Endothelial cell of umbilical vein (primary cell): ENCODE results near the gene COL4A2. TPM values are rescaled to one million over a fixed set of nuclear protein-coding genes. Genes with fewer than 3 reads are reported as not detected.
A peak's percentile ranks its signal among the peaks of the same experiment; 100 is the strongest.

Source experiments
- BruUV-seq: library from RNA; stranded (reverse); fragments of 400-500 nt; replicated peaks from 2 replicates; lab custom pipeline; 2021; lab: Mats Ljungman, UMichigan
- CTCF ChIA-PET: fragments of 300-600, 350-600 bp; sonication (Branson Sonifier 250); formaldehyde crosslinking; loops from one replicate; lab custom pipeline; 2021; ENCODE audit warnings: antibody characterized with exemption, inconsistent platforms; lab: Charles Lee
- POLR2A ChIA-PET: fragments of 300-600, 350-600 bp; sonication (Branson Sonifier 250); formaldehyde crosslinking; loops from one replicate; lab custom pipeline; 2021; ENCODE audit warnings: antibody characterized with exemption, inconsistent platforms; lab: Charles Lee
- DNase-seq: peaks from one replicate; pipeline ENCODE4 v3.0.0-alpha.2; 2011; ENCODE audit warnings: low read depth, low spot score
- FAIRE-seq: peaks from 2 replicates; lab custom pipeline; 2011; peaks lifted over from hg19 to GRCh38; lab: Jason Lieb, UNC
- H2AFZ ChIP-seq: 2 replicates; pipeline ENCODE4 v1.6.0; 2012; ENCODE audit warnings: low read depth, low read length, control low read depth, inconsistent platforms
- H3K27ac ChIP-seq: 2 replicates; pipeline ENCODE4 v1.5.1; 2011; ENCODE audit warnings: low read depth, mild to moderate bottlenecking, control low read depth, low read length, moderate library complexity; ENCODE audit not compliant: insufficient read depth
- H3K27me3 ChIP-seq, 2 experiments: 2 replicates each; pipeline versions ENCODE4 v1.6.0 to v1.6.1; 2011; ENCODE audit warnings: low read length in 2 of 2, mixed read lengths in 1 of 2; ENCODE audit not compliant: control insufficient read depth in 2 of 2, insufficient read depth in 2 of 2
- H3K36me3 ChIP-seq, 2 experiments: 2 replicates in 1 of 2; 3 replicates in 1 of 2; pipeline ENCODE4 v1.5.1; 2011; ENCODE audit warnings: low read length in 2 of 2, mild to moderate bottlenecking in 1 of 2, moderate library complexity in 1 of 2; ENCODE audit not compliant: control insufficient read depth in 2 of 2, insufficient read depth in 2 of 2; ENCODE audit errors: extremely low read depth in 1 of 2
- H3K4me1 ChIP-seq: 3 replicates; pipeline ENCODE4 v1.5.1; 2011; ENCODE audit warnings: mild to moderate bottlenecking, low read length; ENCODE audit not compliant: control insufficient read depth, insufficient read depth; ENCODE audit errors: extremely low read depth
- H3K4me2 ChIP-seq: 2 replicates; pipeline ENCODE4 v1.6.1; 2011; ENCODE audit warnings: low read length, control low read depth, mixed read lengths; ENCODE audit not compliant: insufficient read depth
- H3K4me3 ChIP-seq, 3 experiments: fragments of 200-600 bp in 1 of 3; sonication (generic), shearing (Covaris generic) in 1 of 3; replicated peaks in 1 of 3; 2 replicates each; pipeline ENCODE4 v1.5.1; 2011 to 2016; ENCODE audit warnings: control low read depth in 3 of 3, low read length in 3 of 3, mild to moderate bottlenecking in 2 of 3, inconsistent platforms in 1 of 3, low read depth in 1 of 3, moderate library complexity in 1 of 3; ENCODE audit not compliant: insufficient read depth in 1 of 3
- H3K79me2 ChIP-seq: 2 replicates; pipeline ENCODE4 v1.6.0; 2012; ENCODE audit warnings: low read length, inconsistent platforms; ENCODE audit not compliant: control insufficient read depth, insufficient read depth
- H3K9ac ChIP-seq: replicated peaks from 2 replicates; pipeline ENCODE3; 2011; ENCODE audit warnings: low read length, control low read depth; ENCODE audit not compliant: insufficient read depth; ENCODE audit errors: extremely low read depth
- H3K9me1 ChIP-seq: replicated peaks from 3 replicates; pipeline ENCODE4 v1.6.0; 2011; ENCODE audit warnings: mild to moderate bottlenecking, low read length; ENCODE audit not compliant: control insufficient read depth, insufficient read depth; ENCODE audit errors: extremely low read depth
- H3K9me3 ChIP-seq: replicated peaks from 2 replicates; pipeline ENCODE4 v1.5.1; 2012; ENCODE audit warnings: low read length, inconsistent platforms; ENCODE audit not compliant: control insufficient read depth, insufficient read depth
- H4K20me1 ChIP-seq: replicated peaks from 2 replicates; pipeline ENCODE3; 2011; ENCODE audit warnings: mild to moderate bottlenecking, low read length; ENCODE audit not compliant: control insufficient read depth, insufficient read depth; ENCODE audit errors: extremely low read depth
- EZH2 ChIP-seq: IDR thresholded peaks from 2 replicates; pipeline ENCODE4 v1.6.1; 2012; ENCODE audit warnings: borderline replicate concordance, low read depth, mild to moderate bottlenecking, moderate library complexity, low read length, inconsistent platforms; ENCODE audit not compliant: severe bottlenecking
- FOS ChIP-seq: IDR thresholded peaks from 2 replicates; pipeline ENCODE4 v1.6.1; 2011; ENCODE audit warnings: mild to moderate bottlenecking, low read length, moderate library complexity, borderline replicate concordance; ENCODE audit not compliant: insufficient read depth
- GATA2 ChIP-seq: IDR thresholded peaks from 2 replicates; pipeline ENCODE4 v1.7.0; 2011; ENCODE audit warnings: low read depth, mild to moderate bottlenecking, moderate library complexity, mixed read lengths, low read length; ENCODE audit not compliant: insufficient read length, insufficient read depth
- JUN ChIP-seq: IDR thresholded peaks from 2 replicates; pipeline ENCODE4 v1.6.1; 2011; ENCODE audit warnings: borderline replicate concordance, low read depth; ENCODE audit not compliant: insufficient read length, insufficient read depth
- MYC ChIP-seq: IDR thresholded peaks from one replicate; pipeline ENCODE4 v1.6.1; 2011; ENCODE audit warnings: mild to moderate bottlenecking, low read depth, low read length
- POLR2A ChIP-seq: IDR thresholded peaks from 2 replicates; pipeline ENCODE4 v1.6.1; 2012; ENCODE audit warnings: low read depth, mild to moderate bottlenecking, control low read depth, low read length
- POLR2AphosphoS5 ChIP-seq: IDR thresholded peaks from 2 replicates; pipeline ENCODE4 v1.6.1; 2012; ENCODE audit warnings: low read depth, mild to moderate bottlenecking, control low read depth, low read length, moderate library complexity; ENCODE audit not compliant: insufficient read depth
- dilution Hi-C: fragments of 300-500 bp; cut with MboI; formaldehyde crosslinking; loops from one replicate; pipeline ENCODE4 v1.15.0; 2019; ENCODE audit warnings: low sequenced_read_pairs; ENCODE audit not compliant: extremely low pct_ligation_motif_present
- intact Hi-C: fragments of 100-400 bp; cut with micrococcal nuclease; formaldehyde crosslinking; loops from one replicate; pipeline ENCODE4 v1.10.0; 2022
- polyA plus RNA-seq, 4 experiments: library from polyadenylated mRNA; depleted of rRNA in 3 of 4; stranded (reverse) in 3 of 4; unstranded in 1 of 4; fragments of >200 nt; gene quantifications; 2 replicates each; pipeline versions ENCODE4 v1.2.1 to v1.2.3, GENCODE V29; 2011 to 2012; ENCODE audit warnings: missing spikeins in 1 of 4
- total RNA-seq: library from RNA; stranded (reverse); gene quantifications from 2 replicates; pipeline ENCODE4 v1.2.3, GENCODE V29; 2021
- TF ChIP-seq, protein P1 (sequence below), 2 donors: IDR thresholded peaks; 1 replicate in 1 of 2; 2 replicates in 1 of 2; pipeline ENCODE4 v1.5.1; 2011; ENCODE audit warnings: low read length in 2 of 2, mild to moderate bottlenecking in 2 of 2, moderate library complexity in 2 of 2, control low read depth in 1 of 2, inconsistent platforms in 1 of 2, low read depth in 1 of 2; ENCODE audit not compliant: insufficient read depth in 1 of 2; ENCODE audit errors: extremely low read depth in 1 of 2
- TF ChIP-seq, protein P2 (sequence below): IDR thresholded peaks from 2 replicates; pipeline ENCODE4 v1.6.1; 2011; ENCODE audit not compliant: insufficient read depth, insufficient read length

The COL4A2 gene
- total and polyA plus RNA-seq, 2 donors (not counting 3 experiments of a cell fraction or from before 2014, with no cell fraction given): 792 to 940 TPM

DNA sequence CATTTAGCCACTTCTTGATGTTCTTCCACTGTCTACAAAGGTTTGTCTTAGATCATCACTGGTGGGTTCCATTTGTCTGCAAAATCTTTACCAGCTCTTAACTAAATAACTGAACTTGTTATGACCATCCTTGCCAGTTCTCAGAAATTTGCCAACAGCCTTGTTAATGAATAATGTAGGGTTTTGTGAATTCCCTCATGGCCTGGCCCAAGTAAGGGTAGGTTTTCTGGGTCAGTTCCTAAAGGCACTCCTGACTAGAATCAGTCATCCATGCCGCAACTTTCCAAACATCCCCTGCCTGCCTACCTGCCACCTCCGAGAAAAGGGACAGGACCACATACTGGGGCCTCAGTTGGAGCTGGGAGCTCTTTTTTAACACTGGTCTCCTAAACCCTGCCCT, 4.1 kb upstream of the COL4A2 start:
- ChIA-PET POLR2A (no interaction called here), CTCF (interaction anchor here (1.2 to 1.4 kb wide), 5 partner anchors 9 to 109 kb away, joined by 3 to 4 read pairs (median 3); no protein-coding TSS in a partner anchor)
- TF ChIP-seq POLR2AphosphoS5 (no peak), EZH2 (no peak), GATA2 (no peak), POLR2A (peak; percentile 3)
- intact Hi-C loops (no loop called here), dilution Hi-C loops (no loop called here)
- peaks cover 73% of the 10 kb centered on the region for H3K79me2 ChIP-seq
- peak overlapping the region; percentile 79 for H3K4me2 ChIP-seq
- H3K4me3 ChIP-seq: no peak overlapping the region
- DNase-seq (no peak), FAIRE-seq (no peak)
- no peak overlapping the region for H2AFZ ChIP-seq
- H3K9ac ChIP-seq: no peak overlapping the region
- no peaks in the 10 kb centered on the region for H3K27me3 ChIP-seq
- peaks cover 6% of the 10 kb centered on the region for H4K20me1 ChIP-seq
- peaks cover 65% of the 10 kb centered on the region for H3K4me1 ChIP-seq
- H3K9me1 ChIP-seq: no peaks in the 10 kb centered on the region
- no peak overlapping the region for H3K27ac ChIP-seq
- no TSS peak for BruUV-seq
- no peaks in the 10 kb centered on the region for H3K9me3 ChIP-seq
- peaks cover 0 to 7% of the 10 kb centered on the region in 2 experiments for H3K36me3 ChIP-seq

DNA sequence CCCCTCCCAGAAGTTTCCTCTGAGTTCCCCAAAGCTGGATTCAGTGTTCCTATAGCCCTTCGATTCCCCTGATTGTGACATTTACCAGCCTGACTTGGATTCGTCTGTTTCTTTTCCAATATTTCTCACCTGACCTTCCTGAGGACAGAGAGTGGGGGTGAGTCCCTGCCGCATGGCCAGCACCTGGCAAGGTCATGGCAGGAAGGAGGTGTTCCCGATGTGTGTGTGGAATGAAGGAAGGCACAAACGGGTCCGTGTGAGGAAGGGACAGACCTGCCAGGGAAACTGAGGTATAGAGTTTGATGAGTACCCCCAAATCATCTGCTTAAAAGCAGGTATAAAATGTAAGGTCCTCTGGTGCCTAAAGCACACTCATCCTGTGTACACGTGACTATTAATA, 3.4 kb upstream of the COL4A2 start:
- Histone ChIP-seq H3K9me3 (no peaks in the 10 kb centered on the region), H3K4me2 (peak overlapping the region; percentile 79), H3K79me2 (peaks cover 76% of the 10 kb centered on the region), H3K4me1 (peaks cover 59% of the 10 kb centered on the region), H2AFZ (no peak overlapping the region), H3K9me1 (no peaks in the 10 kb centered on the region), H3K27me3 (no peaks in the 10 kb centered on the region), H3K9ac (no peak overlapping the region), H3K27ac (no peak overlapping the region), H3K36me3 (peaks cover 0 to 7% of the 10 kb centered on the region in 2 experiments), H4K20me1 (peaks cover 6% of the 10 kb centered on the region), H3K4me3 (no peak overlapping the region)
- FAIRE-seq (no peak), DNase-seq (no peak)
- CTCF ChIA-PET: interaction anchor here (1.4 to 4.0 kb wide), 3 partner anchors 9 to 57 kb away, joined by 3 to 42 read pairs (median 5); no protein-coding TSS in a partner anchor
- TF ChIP-seq, protein P1, sequence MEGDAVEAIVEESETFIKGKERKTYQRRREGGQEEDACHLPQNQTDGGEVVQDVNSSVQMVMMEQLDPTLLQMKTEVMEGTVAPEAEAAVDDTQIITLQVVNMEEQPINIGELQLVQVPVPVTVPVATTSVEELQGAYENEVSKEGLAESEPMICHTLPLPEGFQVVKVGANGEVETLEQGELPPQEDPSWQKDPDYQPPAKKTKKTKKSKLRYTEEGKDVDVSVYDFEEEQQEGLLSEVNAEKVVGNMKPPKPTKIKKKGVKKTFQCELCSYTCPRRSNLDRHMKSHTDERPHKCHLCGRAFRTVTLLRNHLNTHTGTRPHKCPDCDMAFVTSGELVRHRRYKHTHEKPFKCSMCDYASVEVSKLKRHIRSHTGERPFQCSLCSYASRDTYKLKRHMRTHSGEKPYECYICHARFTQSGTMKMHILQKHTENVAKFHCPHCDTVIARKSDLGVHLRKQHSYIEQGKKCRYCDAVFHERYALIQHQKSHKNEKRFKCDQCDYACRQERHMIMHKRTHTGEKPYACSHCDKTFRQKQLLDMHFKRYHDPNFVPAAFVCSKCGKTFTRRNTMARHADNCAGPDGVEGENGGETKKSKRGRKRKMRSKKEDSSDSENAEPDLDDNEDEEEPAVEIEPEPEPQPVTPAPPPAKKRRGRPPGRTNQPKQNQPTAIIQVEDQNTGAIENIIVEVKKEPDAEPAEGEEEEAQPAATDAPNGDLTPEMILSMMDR (IDR thresholded peaks at IDR 0.05; ENCODE audit: extremely low read depth in 1 of 2, insufficient read depth in 1 of 2, low read depth in 1 of 2, low read length in 2 of 2): no peak
- TF ChIP-seq JUN (no peak), POLR2AphosphoS5 (no peak), EZH2 (no peak), GATA2 (no peak), POLR2A (no peak), MYC (no peak), FOS (no peak)
- TF ChIP-seq, protein P2, sequence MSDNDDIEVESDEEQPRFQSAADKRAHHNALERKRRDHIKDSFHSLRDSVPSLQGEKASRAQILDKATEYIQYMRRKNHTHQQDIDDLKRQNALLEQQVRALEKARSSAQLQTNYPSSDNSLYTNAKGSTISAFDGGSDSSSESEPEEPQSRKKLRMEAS: no peak
- POLR2A ChIA-PET: no interaction called here
- intact Hi-C loops (no loop called here), dilution Hi-C loops (no loop called here)
- BruUV-seq: no TSS peak
